Measurements from ENCODE around the gene PTGES3.

DNA sequence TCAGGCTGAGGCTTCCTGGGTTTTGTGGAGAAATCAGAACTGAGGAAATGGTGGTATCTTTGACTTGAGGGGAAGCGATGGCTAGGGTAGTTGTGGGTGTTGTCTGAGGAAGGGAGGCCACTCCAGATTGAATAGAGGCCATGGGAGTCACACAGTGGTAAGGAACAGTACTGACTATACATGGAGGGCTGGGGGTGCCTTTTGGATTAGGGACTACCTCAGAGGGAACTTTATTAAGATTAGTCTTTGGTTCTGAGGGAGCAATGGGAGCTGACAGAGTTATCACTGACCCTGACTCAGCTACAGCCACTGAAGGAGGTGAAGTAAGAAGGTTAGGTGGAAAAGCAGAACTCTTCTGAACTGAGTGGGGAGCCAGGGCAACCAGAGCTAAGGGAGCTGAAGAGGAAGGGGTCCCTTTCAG, 32.7 kb upstream of the PTGES3 start:
- TF ChIP-seq POLR2AphosphoS5 (IDR thresholded peaks at IDR 0.05): peak in 1 of 3 donors; percentile 15
- no peak for TF ChIP-seq POLR2A (IDR thresholded peaks at IDR 0.05)
